Frontal cortex (tissue), 4 donors: ENCODE results near the gene SPATA31C2. TPM values are rescaled to one million over a fixed set of nuclear protein-coding genes. Genes with fewer than 3 reads are reported as not detected.
"Not testable (repeated sequence)": the region's sequence is repeated elsewhere in the genome, so short reads cannot be mapped to it uniquely, and the experiment has no call there.

Source experiments
- DNase-seq, 2 donors: peaks; one replicate each; pipeline ENCODE4 v3.0.0; 2012; ENCODE audit warnings: low spot score in 2 of 2
- FAIRE-seq: peaks from 2 replicates; lab custom pipeline; 2012; peaks lifted over from hg19 to GRCh38; lab: Jason Lieb, UNC
- total RNA-seq: library from RNA; depleted of rRNA; stranded (reverse); fragments of >200 nt; gene quantifications from one replicate; pipeline ENCODE4 v1.2.3, GENCODE V29; 2014
- donor health status: control.
- donor health status: control.
- donor health status: control.

The SPATA31C2 gene
- total RNA-seq, 1 donor from 2014 or later = not detected

GRCh38 chr9:88129556-88129955 lies 8.7 kb downstream of the SPATA31C2 start:
- FAIRE-seq, DNase-seq: not testable (repeated sequence)

DNA sequence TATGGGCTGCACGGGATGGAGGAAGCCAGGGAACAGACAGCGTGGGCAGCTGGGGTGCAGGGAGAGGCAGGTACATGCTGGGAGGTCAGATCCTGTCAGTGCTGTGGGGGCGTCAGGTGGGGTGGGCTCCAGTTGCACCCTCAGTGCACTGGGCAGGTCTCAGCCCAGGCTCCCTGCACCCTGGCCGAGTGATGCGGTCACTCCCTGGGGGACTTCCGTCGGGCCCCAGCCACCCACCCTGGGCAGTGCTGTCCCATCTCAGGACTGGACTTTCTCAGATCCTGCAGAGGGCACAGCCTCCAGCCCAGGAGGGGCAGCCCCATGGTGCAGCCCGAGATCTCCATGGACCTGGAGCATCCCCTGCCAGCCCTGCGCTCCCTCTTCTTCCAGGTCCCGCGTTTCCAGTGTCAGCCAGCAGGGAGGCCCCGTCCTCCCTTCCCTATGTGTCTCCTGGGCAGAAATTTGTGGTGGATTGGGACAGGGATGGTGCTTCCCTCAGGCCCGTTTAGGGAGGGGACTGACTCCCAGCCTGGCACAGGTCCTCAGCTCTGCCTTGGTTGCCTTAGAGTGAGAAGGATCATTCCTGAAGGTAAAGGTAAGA lies 10.5 kb downstream of the SPATA31C2 start:
- FAIRE-seq = not testable (repeated sequence)

DNA sequence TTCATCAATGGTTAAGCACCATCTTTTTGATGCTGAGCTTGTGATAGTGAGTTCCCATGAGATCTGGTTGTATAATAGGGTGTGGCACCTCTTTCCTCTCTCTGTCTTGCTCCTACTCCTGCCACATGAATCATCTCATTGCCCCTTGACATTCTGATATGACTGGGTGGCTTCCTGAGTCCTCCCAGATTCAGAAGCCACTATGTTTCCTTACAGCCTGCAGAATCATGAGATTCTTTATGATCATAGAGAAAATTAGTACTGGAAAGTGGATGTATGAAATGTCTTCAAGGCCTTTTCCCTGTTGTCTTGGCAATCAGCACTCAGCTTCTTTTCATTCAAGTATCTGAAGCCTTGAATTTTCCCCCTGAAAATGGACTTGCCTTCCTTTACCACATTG lies 14.9 kb downstream of the SPATA31C2 start:
- FAIRE-seq, DNase-seq: not testable (repeated sequence)

More for the DNA sequence above, 10.5 kb downstream of the SPATA31C2 start:
- DNase-seq = not testable (repeated sequence)

GRCh38 chr9:88118121-88118520 lies 20.2 kb downstream of the SPATA31C2 start:
- FAIRE-seq, DNase-seq: not testable (repeated sequence)

DNA sequence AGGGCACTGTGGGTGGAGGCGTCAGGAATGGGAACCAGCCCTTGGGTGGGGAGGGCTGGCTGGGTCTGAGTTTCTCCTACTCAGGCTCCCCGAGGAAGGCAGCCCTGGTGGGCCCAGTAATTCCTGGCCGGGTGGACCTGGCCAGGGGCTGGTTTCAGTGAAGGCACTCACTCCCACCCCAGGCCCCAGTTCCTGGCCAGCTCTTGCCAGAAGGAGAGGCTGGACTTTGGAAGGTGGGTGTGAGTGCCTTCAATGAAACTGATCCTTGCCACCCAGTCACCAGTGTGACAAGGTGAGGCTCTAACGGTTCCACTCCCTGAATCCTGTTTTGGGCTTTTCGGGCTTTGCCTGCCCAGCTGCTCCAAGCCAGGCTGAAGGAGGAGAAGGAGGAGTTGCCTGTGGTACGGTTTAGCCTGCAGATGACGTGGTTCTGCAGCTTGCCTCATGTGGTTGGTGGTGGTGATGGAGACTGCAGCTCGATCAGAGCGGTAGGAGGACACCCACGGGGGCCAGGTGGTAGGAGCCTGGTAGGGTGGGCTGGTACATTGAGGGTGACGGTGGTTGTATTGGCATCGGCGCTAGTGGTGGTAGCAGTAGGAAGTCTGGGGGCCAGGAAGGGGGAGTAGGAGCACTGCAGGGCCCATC lies 23.2 kb downstream of the SPATA31C2 start:
- DNase-seq, FAIRE-seq: not testable (repeated sequence)

- not testable (repeated sequence) for FAIRE-seq, DNase-seq
These were observed 23.9 kb downstream of the SPATA31C2 start for GRCh38 chr9:88114283-88114967.

GRCh38 chr9:88113156-88114130 lies 24.8 kb downstream of the SPATA31C2 start:
- FAIRE-seq, DNase-seq: not testable (repeated sequence)

GRCh38 chr9:88110026-88110425 lies 28.2 kb downstream of the SPATA31C2 start:
- FAIRE-seq = no peak
- DNase-seq = no peak

GRCh38 chr9:88108779-88109178 lies 29.5 kb downstream of the SPATA31C2 start:
- FAIRE-seq = no peak

DNA sequence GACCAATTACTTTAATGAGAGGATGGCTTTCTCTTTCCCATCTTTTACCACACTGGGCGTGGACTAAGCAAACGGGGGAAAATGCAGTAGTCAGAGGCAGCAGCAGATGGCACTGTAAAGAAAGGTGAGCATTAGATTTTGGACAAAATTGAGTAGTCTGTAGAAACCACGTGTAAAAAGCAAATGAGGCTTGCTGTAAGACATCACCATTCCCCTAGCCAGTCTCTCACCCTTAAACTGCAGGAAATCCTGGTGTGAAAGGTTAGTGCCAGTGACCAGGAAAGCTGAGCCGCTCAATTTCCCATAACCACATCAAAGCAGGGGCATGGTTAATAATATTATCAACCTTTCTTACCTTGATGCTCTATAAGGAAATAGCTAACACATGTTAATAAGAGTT lies 31.8 kb downstream of the SPATA31C2 start:
- FAIRE-seq = no peak
- DNase-seq = no peak

More at GRCh38 chr9:88108779-88109178, 29.5 kb downstream of the SPATA31C2 start:
- DNase-seq = no peak

- FAIRE-seq (no peak), DNase-seq (no peak)
These were observed 45.4 kb downstream of the SPATA31C2 start for GRCh38 chr9:88092797-88093331.

- DNase-seq = no peak
These were observed 48.1 kb downstream of the SPATA31C2 start for GRCh38 chr9:88090151-88090581.

DNA sequence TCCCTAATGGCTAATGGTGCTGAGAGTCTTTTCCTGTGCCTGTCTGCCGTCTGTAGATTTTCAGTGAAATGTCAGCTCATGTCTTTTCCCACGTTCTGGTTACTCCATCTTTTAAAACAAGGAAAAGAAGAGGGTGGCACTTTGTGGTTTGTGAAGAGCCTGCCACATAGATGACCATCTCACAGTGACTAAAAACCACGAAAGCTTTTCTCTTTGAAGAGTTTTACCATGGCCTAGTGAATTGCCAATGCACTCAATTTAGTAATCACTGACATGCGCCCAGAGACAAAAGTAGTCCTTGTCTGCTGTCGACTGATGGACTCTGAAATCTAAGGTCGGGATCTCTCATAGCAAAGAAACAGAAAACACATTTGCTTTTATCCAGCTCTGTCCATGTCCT lies 50.4 kb downstream of the SPATA31C2 start:
- no peak for FAIRE-seq
- no peak for DNase-seq

More at GRCh38 chr9:88090151-88090581, 48.1 kb downstream of the SPATA31C2 start:
- no peak for FAIRE-seq

DNA sequence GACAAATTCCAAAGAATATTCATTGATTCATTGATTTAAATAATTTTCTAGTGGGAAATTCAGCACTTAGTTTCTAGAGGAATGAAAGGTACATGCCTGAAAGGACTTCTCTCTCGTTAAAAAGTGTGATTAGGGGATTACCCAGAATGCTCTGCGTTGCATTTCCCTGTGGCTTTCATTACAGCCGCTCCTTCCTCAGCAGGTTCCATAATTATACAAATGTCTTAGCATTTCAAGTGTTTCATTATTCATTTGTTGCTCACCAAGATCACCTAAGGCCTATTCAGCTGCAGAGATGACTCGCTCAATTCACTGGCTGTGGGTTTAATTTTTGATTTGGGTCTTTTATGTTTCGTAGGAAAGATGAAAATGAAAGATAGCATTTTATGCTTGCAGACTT lies 52.8 kb downstream of the SPATA31C2 start:
- DNase-seq (no peak), FAIRE-seq (no peak)

DNA sequence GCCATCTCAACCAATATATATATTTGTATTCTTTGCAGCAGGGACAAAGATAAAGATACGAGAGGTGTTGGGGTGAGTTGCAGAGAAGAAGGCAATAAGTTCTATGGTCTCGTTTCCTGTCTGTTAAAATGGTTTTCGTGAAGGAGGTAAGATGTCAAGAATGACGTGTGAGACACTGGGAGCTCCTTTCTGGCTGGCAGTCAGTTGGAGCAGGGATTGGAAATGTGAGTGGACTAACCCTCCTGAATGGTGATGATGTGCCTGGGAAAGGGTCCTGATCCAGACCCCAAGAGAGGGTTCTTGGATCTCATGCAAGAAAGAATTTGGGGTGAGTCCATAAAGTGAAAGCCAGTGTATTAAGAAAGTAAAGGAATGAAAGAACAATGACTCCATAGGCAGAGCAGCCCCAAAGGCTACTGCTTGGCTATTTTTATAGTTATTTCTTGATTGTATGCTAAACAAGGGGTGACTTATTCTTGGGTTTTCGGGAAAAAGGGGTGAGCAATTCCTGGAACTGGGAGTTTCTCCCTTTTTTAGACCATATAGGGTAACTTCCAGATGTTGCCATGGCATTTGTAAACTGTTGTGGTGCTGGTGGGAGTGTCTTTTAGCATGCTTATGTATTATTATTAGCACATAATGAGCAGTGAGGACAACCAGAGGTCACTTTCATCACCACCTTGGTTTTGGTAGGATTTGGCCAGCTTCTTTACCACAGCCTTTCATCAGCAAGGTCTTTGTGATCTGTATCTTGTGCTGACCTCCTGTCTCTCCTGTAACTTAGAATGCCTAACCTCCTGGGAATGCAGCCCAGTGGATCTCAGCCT lies 53.7 kb downstream of the SPATA31C2 start:
- DNase-seq (no peak), FAIRE-seq (no peak)
